Naive thymus-derived CD8-positive, alpha-beta T cell (primary cell): Measurements from ENCODE around the gene THOC5. TPM values are rescaled to one million over a fixed set of nuclear protein-coding genes. Genes with fewer than 3 reads are reported as not detected.
"Not testable (repeated sequence)": the region's sequence is repeated elsewhere in the genome, so short reads cannot be mapped to it uniquely, and the experiment has no call there.

Experiments used
- ATAC-seq, 2 donors: fragments of 150-1000 bp; cut with Tn5 transposase in 1 of 2; sonication (Bioruptor Pico), chemical (Tn5 transposase) in 1 of 2; 1 replicate in 1 of 2; 2 replicates in 1 of 2; pipeline ENCODE4 v1.10.0; 2021; ENCODE audit warnings: mild to moderate bottlenecking in 2 of 2, moderate library complexity in 2 of 2
- POLR2A ChIA-PET: fragments of 350-600 bp; sonication (Branson Sonifier 250); formaldehyde crosslinking; loops from one replicate; lab custom pipeline; 2021; ENCODE audit warnings: antibody characterized with exemption; lab: Charles Lee
- DNase-seq, 10 donors: peaks; one replicate each; pipeline versions ENCODE4 v3.0.0 to v3.0.0-alpha.2; 2020 to 2022
- H3K27ac Mint-ChIP-seq, 10 donors: one replicate each; pipeline ENCODE4 v1.8.0; 2020 to 2022; ENCODE audit warnings: mild to moderate bottlenecking in 10 of 10, mixed read lengths in 10 of 10, moderate library complexity in 4 of 10, inconsistent platforms in 1 of 10
- H3K27me3 Mint-ChIP-seq, 5 donors: one replicate each; pipeline ENCODE4 v1.8.0; 2021 to 2022; ENCODE audit warnings: mixed read lengths in 5 of 5
- H3K36me3 Mint-ChIP-seq, 3 donors: one replicate each; pipeline ENCODE4 v1.8.0; 2020 to 2022; ENCODE audit warnings: mixed read lengths in 3 of 3, mild to moderate bottlenecking in 2 of 3, inconsistent platforms in 1 of 3
- H3K4me1 Mint-ChIP-seq, 4 donors: one replicate each; pipeline ENCODE4 v1.8.0; 2021 to 2022; ENCODE audit warnings: mixed read lengths in 4 of 4
- H3K4me3 Mint-ChIP-seq, 10 donors: one replicate each; pipeline ENCODE4 v1.8.0; 2020 to 2022; ENCODE audit warnings: mild to moderate bottlenecking in 10 of 10, mixed read lengths in 10 of 10, moderate library complexity in 6 of 10, inconsistent platforms in 1 of 10
- H3K9me3 Mint-ChIP-seq, 9 donors: one replicate each; pipeline ENCODE4 v1.8.0; 2020 to 2022; ENCODE audit warnings: mixed read lengths in 9 of 9, mild to moderate bottlenecking in 3 of 9, inconsistent platforms in 1 of 9, moderate library complexity in 1 of 9
- polyA plus RNA-seq, 3 donors: library from polyadenylated mRNA; unstranded; fragments of 300-500 nt; fragmentation: Illumina TruSeq; gene quantifications; one replicate each; pipeline ENCODE4 v1.2.3, GENCODE V29; 2021
- total RNA-seq, 8 experiments: library from RNA in 2 of 8; stranded (reverse) in 2 of 8; gene quantifications; one replicate each; pipeline ENCODE4 v1.2.3 and lab custom pipeline; 2021 to 2026

The THOC5 gene
- total and polyA plus RNA-seq, 5 experiments from 2014 or later = 20.1 to 48.0 (median 25.7) TPM

- H3K27me3 Mint-ChIP-seq = no peaks in the 10 kb centered on the region
- no peaks in the 10 kb centered on the region for H3K9me3 Mint-ChIP-seq
- DNase-seq (no peak), ATAC-seq (no peak)
- H3K36me3 Mint-ChIP-seq = peaks cover 0 to 13% (median 0%) of the 10 kb centered on the region in 3 donors
- peak overlapping the region in 4 of 10 donors; percentile 7 to 72 (median 54) for H3K27ac Mint-ChIP-seq
- H3K4me1 Mint-ChIP-seq = peaks cover 13 to 25% (median 21%) of the 10 kb centered on the region in 4 donors
- POLR2A ChIA-PET = interaction anchor here (0.6 to 4.4 kb wide), 2 partner anchors 12 to 24 kb away, joined by 3 to 32 read pairs; partner anchors contain the start of gene THOC5
- H3K4me3 Mint-ChIP-seq = peak overlapping the region in 2 of 10 donors; percentile 15 to 42
These were observed 25.1 kb upstream of the THOC5 start for GRCh38 chr22:29578462-29579200.

GRCh38 chr22:29574762-29575450 is 21.3 kb upstream of the THOC5 start:
- DNase-seq (no peak), ATAC-seq (no peak)
- Mint-ChIP-seq H3K36me3 (peaks cover 0 to 21% (median 3%) of the 10 kb centered on the region in 3 donors), H3K9me3 (no peaks in the 10 kb centered on the region), H3K4me3 (no peak overlapping the region), H3K27ac (peak overlapping the region in 4 of 10 donors; percentile 34 to 66 (median 45)), H3K27me3 (no peaks in the 10 kb centered on the region), H3K4me1 (peaks cover 3 to 9% (median 5%) of the 10 kb centered on the region in 4 donors)
- POLR2A ChIA-PET = interaction anchor here (0.7 to 1.0 kb wide), 2 partner anchors 22 to 755 kb away, joined by 3 read pairs; partner anchors contain the start of gene THOC5

GRCh38 chr22:29570912-29571549 is 17.5 kb upstream of the THOC5 start:
- no peak for DNase-seq
- Mint-ChIP-seq H3K27ac (peak overlapping the region in 1 of 10 donors; percentile 21), H3K9me3 (no peaks in the 10 kb centered on the region), H3K36me3 (peaks cover 0 to 44% (median 8%) of the 10 kb centered on the region in 3 donors), H3K27me3 (no peaks in the 10 kb centered on the region), H3K4me1 (peaks cover 0 to 5% (median 2%) of the 10 kb centered on the region in 4 donors), H3K4me3 (no peak overlapping the region)
- ATAC-seq = no peak
- POLR2A ChIA-PET = interaction anchor here (1.9 kb wide), 1 partner anchor 17 kb away, joined by 8 read pairs; the partner anchor contains the start of gene THOC5

- H3K27ac Mint-ChIP-seq = no peak overlapping the region
- no peak for ATAC-seq
- POLR2A ChIA-PET = interaction anchor here (1.9 kb wide), 1 partner anchor 16 kb away, joined by 8 read pairs; the partner anchor contains the start of gene THOC5
- H3K27me3 Mint-ChIP-seq = no peaks in the 10 kb centered on the region
- no peak for DNase-seq
- H3K9me3 Mint-ChIP-seq = no peaks in the 10 kb centered on the region
- H3K4me3 Mint-ChIP-seq = no peak overlapping the region
- H3K4me1 Mint-ChIP-seq = peaks cover 0 to 5% (median 2%) of the 10 kb centered on the region in 4 donors
- H3K36me3 Mint-ChIP-seq = peaks cover 0 to 44% (median 8%) of the 10 kb centered on the region in 3 donors
These were observed 16.9 kb upstream of the THOC5 start for GRCh38 chr22:29570456-29570855.

- no peak overlapping the region for H3K4me3 Mint-ChIP-seq
- POLR2A ChIA-PET = interaction anchor here (0.7 to 1.1 kb wide), 2 partner anchors 12 to 53 kb away, joined by 3 to 5 read pairs; partner anchors contain the start of gene NIPSNAP1
- DNase-seq = no peak
- H3K27me3 Mint-ChIP-seq = no peaks in the 10 kb centered on the region
- ATAC-seq = no peak
- peak overlapping the region in 3 of 10 donors; percentile 22 to 53 (median 52) for H3K27ac Mint-ChIP-seq
- H3K4me1 Mint-ChIP-seq = peaks cover 0 to 5% (median 2%) of the 10 kb centered on the region in 4 donors
- H3K36me3 Mint-ChIP-seq = peaks cover 0 to 48% (median 8%) of the 10 kb centered on the region in 3 donors
- no peaks in the 10 kb centered on the region for H3K9me3 Mint-ChIP-seq
These were observed 15.6 kb upstream of the THOC5 start for GRCh38 chr22:29569011-29569678.

- no peak for ATAC-seq
- Mint-ChIP-seq H3K9me3 (no peaks in the 10 kb centered on the region), H3K4me3 (no peak overlapping the region), H3K27ac (peak overlapping the region in 1 of 10 donors; percentile 51), H3K27me3 (no peaks in the 10 kb centered on the region), H3K4me1 (peaks cover 0 to 5% (median 2%) of the 10 kb centered on the region in 4 donors), H3K36me3 (peaks cover 0 to 58% (median 13%) of the 10 kb centered on the region in 3 donors)
- POLR2A ChIA-PET = interaction anchor here (3.2 kb wide), 1 partner anchor 13 kb away, joined by 17 read pairs; the partner anchor contains the start of gene THOC5
- DNase-seq = no peak
These were observed 13.8 kb upstream of the THOC5 start for GRCh38 chr22:29567338-29567737.

- H3K27me3 Mint-ChIP-seq, H3K27ac Mint-ChIP-seq, H3K9me3 Mint-ChIP-seq, ATAC-seq, H3K4me1 Mint-ChIP-seq, DNase-seq, H3K4me3 Mint-ChIP-seq: not testable (repeated sequence)
- POLR2A ChIA-PET = interaction anchor here (0.6 to 3.2 kb wide), 4 partner anchors 11 to 167 kb away, joined by 3 to 17 read pairs (median 3); partner anchors contain the start of gene THOC5
- H3K36me3 Mint-ChIP-seq = peaks cover 0 to 63% (median 13%) of the 10 kb centered on the region in 3 donors
These were observed 13.0 kb upstream of the THOC5 start for GRCh38 chr22:29566513-29566912.

- Mint-ChIP-seq H3K27ac (peak overlapping the region in 1 of 10 donors; percentile 52), H3K27me3 (no peaks in the 10 kb centered on the region), H3K4me3 (no peak overlapping the region), H3K4me1 (peaks cover 0 to 5% (median 1%) of the 10 kb centered on the region in 4 donors), H3K36me3 (peaks cover 0 to 69% (median 15%) of the 10 kb centered on the region in 3 donors), H3K9me3 (no peaks in the 10 kb centered on the region)
- POLR2A ChIA-PET = interaction anchor here (1.2 kb wide), 2 partner anchors 9 to 10 kb away, joined by 3 to 4 read pairs; partner anchors contain the start of gene THOC5
- ATAC-seq (no peak), DNase-seq (no peak)
These were observed 10.3 kb upstream of the THOC5 start for GRCh38 chr22:29563652-29564460.

GRCh38 chr22:29559853-29560252 is 6.3 kb upstream of the THOC5 start:
- peaks cover 0 to 82% (median 20%) of the 10 kb centered on the region in 3 donors for H3K36me3 Mint-ChIP-seq
- H3K4me3 Mint-ChIP-seq = no peak overlapping the region
- POLR2A ChIA-PET = no interaction called here
- DNase-seq = no peak
- no peaks in the 10 kb centered on the region for H3K27me3 Mint-ChIP-seq
- peak overlapping the region in 4 of 10 donors; percentile 6 to 79 (median 62) for H3K27ac Mint-ChIP-seq
- peaks cover 0 to 2% (median 1%) of the 10 kb centered on the region in 4 donors for H3K4me1 Mint-ChIP-seq
- ATAC-seq = no peak
- H3K9me3 Mint-ChIP-seq = no peaks in the 10 kb centered on the region

- no peaks in the 10 kb centered on the region for H3K27me3 Mint-ChIP-seq
- ATAC-seq (no peak), DNase-seq (no peak)
- POLR2A ChIA-PET = no interaction called here
- H3K27ac Mint-ChIP-seq = peak overlapping the region in 2 of 10 donors; percentile 46 to 58
- H3K9me3 Mint-ChIP-seq = no peaks in the 10 kb centered on the region
- H3K4me1 Mint-ChIP-seq = peaks cover 0 to 4% (median 1%) of the 10 kb centered on the region in 4 donors
- H3K36me3 Mint-ChIP-seq = peaks cover 0 to 75% (median 20%) of the 10 kb centered on the region in 3 donors
- no peak overlapping the region for H3K4me3 Mint-ChIP-seq
These were observed 5.5 kb upstream of the THOC5 start for GRCh38 chr22:29559030-29559429.
